ENCODE measurements around the gene SH3BP4. TPM values are rescaled to one million over a fixed set of nuclear protein-coding genes. Genes with fewer than 3 reads are reported as not detected.

SH3BP4 gene
- total and polyA plus RNA-seq, 2 of the 13 experiments (the other 11 are each of a cell fraction or from before 2014, with no cell fraction given) = 34.6 to 99.1 TPM

DNA sequence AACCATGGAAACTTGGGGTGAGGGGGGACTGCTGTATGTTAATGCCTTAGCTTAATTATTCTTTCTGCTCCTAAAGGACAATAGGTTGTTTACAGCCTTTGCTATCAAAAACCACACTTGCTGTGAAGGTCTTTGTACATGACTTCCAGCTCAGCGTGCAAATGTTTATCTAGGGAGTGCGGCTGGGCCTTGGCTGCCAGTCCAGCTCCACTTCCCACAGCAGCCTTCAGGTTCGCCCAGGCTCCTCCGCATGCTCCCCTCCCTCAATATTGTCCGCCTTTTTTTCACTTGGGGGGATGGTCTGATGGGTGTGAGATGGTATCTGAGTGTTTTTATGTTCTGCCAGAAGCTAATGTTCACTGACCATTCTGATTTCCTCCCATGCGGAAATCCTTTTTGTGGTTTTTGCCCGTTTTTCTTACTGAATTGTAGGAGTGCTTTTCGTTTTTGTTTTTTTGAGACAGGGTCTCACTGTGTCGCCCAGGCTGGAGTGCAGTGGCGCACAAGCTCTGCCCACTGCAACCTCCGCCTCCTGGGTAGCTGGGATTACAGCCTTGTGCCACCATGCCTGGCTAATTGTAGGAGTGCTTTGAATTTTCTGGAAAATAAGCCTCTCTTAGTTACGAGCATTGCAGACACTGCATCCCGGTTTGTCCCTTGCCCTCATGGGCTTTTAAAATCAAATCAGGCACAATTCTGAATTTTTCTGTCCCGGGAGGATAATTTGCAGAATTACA is 28.8 kb downstream of the SH3BP4 start (continued):
- TF ChIP-seq SMC3 (IDR thresholded peaks at IDR 0.05; ENCODE audit: low read length) (no peak), MIXL1 (CRISPR knock-in tag; IDR thresholded peaks at IDR 0.05) (no peak), SOX13 (IDR thresholded peaks at IDR 0.05) (no peak; the same call in 1 of the 2 replicates), SOX13 (CRISPR knock-in tag; conservative IDR thresholded peaks at IDR 0.05 in 1 of 2, IDR thresholded peaks at IDR 0.05 in 1 of 2) (peak in 1 of 2 experiments; percentile 98; a peak in 2 of 4 replicates), PRMT3 (CRISPR knock-in tag; IDR thresholded peaks at IDR 0.05; ENCODE audit: borderline replicate concordance, low read depth) (peak; percentile 11; the same call in 1 of the 2 replicates), ZSCAN20 (CRISPR knock-in tag; IDR thresholded peaks at IDR 0.05; ENCODE audit: borderline replicate concordance) (no peak), SNAPC2 (CRISPR knock-in tag; IDR thresholded peaks at IDR 0.05) (0 out of 2 replicates have a peak, but pooled peaks have one; percentile 43), PHF5A (CRISPR knock-in tag; IDR thresholded peaks at IDR 0.05; ENCODE audit: low read depth, unreplicated experiment) (peak; percentile 8), ZNF782 (CRISPR knock-in tag; IDR thresholded peaks at IDR 0.05; ENCODE audit: borderline replicate concordance) (peak; percentile 12; the same call in 1 of the 2 replicates), KAT8 (CRISPR knock-in tag; IDR thresholded peaks at IDR 0.05) (peak; percentile 30; the same call in 1 of the 2 replicates), SALL1 (CRISPR knock-in tag; IDR thresholded peaks at IDR 0.05) (peak; percentile 88), ZBTB21 (CRISPR knock-in tag; IDR thresholded peaks at IDR 0.05) (no peak), JUN (CRISPR knock-in tag; IDR thresholded peaks at IDR 0.05) (0 out of 2 replicates have a peak, but pooled peaks have one; percentile 21), PAF1 (CRISPR knock-in tag; IDR thresholded peaks at IDR 0.05) (no peak), KMT2A (CRISPR knock-in tag; IDR thresholded peaks at IDR 0.05) (peak; percentile 34), ISL2 (CRISPR knock-in tag; IDR thresholded peaks at IDR 0.05) (peak; percentile 35)
- TF ChIP-seq, protein P1, sequence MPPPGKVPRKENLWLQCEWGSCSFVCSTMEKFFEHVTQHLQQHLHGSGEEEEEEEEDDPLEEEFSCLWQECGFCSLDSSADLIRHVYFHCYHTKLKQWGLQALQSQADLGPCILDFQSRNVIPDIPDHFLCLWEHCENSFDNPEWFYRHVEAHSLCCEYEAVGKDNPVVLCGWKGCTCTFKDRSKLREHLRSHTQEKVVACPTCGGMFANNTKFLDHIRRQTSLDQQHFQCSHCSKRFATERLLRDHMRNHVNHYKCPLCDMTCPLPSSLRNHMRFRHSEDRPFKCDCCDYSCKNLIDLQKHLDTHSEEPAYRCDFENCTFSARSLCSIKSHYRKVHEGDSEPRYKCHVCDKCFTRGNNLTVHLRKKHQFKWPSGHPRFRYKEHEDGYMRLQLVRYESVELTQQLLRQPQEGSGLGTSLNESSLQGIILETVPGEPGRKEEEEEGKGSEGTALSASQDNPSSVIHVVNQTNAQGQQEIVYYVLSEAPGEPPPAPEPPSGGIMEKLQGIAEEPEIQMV (CRISPR knock-in tag; IDR thresholded peaks at IDR 0.05; ENCODE audit: low read depth) = peak; percentile 14; the same call in 1 of the 2 replicates
- TF ChIP-seq, protein P2, sequence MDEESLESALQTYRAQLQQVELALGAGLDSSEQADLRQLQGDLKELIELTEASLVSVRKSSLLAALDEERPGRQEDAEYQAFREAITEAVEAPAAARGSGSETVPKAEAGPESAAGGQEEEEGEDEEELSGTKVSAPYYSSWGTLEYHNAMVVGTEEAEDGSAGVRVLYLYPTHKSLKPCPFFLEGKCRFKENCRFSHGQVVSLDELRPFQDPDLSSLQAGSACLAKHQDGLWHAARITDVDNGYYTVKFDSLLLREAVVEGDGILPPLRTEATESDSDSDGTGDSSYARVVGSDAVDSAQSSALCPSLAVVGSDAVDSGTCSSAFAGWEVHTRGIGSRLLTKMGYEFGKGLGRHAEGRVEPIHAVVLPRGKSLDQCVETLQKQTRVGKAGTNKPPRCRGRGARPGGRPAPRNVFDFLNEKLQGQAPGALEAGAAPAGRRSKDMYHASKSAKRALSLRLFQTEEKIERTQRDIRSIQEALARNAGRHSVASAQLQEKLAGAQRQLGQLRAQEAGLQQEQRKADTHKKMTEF (CRISPR knock-in tag; IDR thresholded peaks at IDR 0.05) = peak; percentile 53
- TF ChIP-seq, protein P3, sequence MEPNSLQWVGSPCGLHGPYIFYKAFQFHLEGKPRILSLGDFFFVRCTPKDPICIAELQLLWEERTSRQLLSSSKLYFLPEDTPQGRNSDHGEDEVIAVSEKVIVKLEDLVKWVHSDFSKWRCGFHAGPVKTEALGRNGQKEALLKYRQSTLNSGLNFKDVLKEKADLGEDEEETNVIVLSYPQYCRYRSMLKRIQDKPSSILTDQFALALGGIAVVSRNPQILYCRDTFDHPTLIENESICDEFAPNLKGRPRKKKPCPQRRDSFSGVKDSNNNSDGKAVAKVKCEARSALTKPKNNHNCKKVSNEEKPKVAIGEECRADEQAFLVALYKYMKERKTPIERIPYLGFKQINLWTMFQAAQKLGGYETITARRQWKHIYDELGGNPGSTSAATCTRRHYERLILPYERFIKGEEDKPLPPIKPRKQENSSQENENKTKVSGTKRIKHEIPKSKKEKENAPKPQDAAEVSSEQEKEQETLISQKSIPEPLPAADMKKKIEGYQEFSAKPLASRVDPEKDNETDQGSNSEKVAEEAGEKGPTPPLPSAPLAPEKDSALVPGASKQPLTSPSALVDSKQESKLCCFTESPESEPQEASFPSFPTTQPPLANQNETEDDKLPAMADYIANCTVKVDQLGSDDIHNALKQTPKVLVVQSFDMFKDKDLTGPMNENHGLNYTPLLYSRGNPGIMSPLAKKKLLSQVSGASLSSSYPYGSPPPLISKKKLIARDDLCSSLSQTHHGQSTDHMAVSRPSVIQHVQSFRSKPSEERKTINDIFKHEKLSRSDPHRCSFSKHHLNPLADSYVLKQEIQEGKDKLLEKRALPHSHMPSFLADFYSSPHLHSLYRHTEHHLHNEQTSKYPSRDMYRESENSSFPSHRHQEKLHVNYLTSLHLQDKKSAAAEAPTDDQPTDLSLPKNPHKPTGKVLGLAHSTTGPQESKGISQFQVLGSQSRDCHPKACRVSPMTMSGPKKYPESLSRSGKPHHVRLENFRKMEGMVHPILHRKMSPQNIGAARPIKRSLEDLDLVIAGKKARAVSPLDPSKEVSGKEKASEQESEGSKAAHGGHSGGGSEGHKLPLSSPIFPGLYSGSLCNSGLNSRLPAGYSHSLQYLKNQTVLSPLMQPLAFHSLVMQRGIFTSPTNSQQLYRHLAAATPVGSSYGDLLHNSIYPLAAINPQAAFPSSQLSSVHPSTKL (CRISPR knock-in tag; IDR thresholded peaks at IDR 0.05) = peak; percentile 81
- TF ChIP-seq, protein P4, sequence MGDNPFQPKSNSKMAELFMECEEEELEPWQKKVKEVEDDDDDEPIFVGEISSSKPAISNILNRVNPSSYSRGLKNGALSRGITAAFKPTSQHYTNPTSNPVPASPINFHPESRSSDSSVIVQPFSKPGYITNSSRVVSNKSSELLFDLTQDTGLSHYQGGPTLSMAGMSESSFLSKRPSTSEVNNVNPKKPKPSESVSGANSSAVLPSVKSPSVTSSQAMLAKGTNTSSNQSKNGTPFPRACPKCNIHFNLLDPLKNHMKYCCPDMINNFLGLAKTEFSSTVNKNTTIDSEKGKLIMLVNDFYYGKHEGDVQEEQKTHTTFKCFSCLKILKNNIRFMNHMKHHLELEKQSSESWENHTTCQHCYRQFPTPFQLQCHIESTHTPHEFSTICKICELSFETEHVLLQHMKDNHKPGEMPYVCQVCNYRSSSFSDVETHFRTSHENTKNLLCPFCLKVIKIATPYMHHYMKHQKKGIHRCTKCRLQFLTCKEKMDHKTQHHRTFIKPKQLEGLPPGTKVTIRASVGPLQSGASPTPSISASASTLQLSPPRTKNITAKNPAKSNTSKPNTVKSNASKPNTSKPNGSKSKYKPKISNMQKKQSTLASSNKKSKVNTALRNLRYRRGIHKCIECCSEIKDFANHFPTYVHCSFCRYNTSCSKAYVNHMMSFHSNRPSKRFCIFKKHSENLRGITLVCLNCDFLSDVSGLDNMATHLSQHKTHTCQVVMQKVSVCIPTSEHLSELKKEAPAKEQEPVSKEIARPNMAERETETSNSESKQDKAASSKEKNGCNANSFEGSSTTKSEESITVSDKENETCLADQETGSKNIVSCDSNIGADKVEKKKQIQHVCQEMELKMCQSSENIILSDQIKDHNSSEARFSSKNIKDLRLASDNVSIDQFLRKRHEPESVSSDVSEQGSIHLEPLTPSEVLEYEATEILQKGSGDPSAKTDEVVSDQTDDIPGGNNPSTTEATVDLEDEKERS (CRISPR knock-in tag; IDR thresholded peaks at IDR 0.05) = no peak

All from HepG2 (cell line).